HG03460 (cell line): ENCODE data around the gene GAS7.
A peak's percentile ranks its signal among the peaks of the same experiment; 100 is the strongest.

ENCODE experiments used
- ATAC-seq: cut with Tn5 transposase; IDR thresholded peaks from one replicate; pipeline ENCODE4 v1.9.1; 2021; ENCODE audit not compliant: unreplicated experiment

The GAS7 gene

DNA sequence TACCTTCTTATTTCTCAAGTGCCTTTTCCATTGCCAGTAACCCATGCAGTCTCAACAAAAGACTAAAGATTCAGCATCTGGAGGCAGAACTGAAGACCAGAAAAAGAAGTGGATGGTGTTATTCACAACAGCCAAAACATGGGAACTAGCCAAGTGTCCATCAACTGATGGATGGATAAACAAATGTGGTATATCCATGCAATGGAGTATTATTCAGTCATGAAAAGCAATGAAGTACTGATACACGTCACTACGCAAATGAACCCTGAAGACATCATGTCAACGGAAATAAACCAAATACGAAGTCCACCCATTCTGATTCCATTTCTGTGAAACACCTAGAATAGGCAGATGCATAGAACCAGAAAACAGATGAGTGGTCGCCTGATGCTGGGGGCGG, 25.6 kb downstream of the GAS7 start:
- ATAC-seq: no peak

DNA sequence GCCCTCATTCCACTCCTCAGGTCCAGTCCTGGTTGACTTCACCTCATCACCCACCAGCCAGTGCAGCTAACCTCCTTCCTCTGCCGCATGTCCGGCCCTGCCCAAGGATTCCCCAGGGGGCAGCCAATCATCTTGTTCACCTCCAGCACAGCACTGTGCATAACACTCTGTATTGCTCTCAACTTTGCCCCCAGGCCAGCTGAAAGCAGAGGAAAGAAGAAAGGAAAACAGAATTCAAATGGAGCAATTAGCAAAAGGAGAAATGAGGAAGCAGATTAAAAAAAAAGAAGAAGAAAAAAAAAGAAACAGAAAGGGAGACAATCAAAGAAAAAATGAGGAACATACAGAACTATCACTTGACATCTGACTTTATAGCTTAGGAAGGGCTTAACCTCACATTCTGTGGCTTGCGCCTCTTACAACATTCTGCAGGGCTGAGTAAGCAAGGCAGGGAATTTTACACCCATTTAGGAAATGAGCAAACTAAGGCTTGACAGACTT, 26.1 kb downstream of the GAS7 start:
- peak; percentile 57 for ATAC-seq

DNA sequence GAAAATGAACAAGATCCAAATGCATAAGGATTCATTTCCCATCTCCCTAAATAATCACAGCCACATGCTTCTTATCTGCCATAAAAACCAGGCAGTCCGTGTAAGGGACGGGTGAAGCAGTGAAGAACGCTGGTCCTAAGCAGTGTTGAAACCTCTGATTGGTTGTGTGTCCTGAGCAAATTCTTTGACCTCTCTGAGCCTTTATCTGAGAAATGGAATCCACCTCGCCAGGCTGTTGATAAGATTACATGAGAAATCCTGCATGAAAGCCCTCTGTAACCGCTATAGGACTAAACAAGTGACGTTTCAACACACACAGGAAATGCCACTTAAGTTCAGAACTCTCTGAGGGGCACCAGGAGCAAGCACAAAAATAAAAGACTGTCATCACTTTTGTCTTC, 26.8 kb downstream of the GAS7 start:
- ATAC-seq: peak; percentile 36

DNA sequence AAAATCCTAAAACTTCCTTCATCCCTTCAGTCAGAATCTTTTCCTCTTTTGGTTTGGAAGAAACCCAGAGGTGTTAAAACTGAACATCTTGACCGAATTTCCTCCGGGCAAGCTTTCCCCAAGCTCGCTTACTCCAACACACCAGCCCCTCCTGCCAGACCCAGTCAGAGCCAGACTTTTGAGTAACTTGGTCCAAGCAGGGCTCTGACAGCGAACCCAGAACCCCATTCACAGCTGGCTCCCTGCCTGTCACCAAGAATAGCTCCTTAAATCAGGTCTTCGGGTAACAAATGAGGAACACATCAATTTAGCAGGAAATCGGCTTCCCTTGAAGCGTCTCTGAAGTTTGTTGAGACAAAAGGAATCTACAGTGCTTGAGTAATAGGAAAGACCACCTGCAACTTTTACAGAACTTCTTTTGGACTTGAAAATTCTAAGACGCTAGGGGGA, 27.3 kb downstream of the GAS7 start:
- ATAC-seq: no peak

DNA sequence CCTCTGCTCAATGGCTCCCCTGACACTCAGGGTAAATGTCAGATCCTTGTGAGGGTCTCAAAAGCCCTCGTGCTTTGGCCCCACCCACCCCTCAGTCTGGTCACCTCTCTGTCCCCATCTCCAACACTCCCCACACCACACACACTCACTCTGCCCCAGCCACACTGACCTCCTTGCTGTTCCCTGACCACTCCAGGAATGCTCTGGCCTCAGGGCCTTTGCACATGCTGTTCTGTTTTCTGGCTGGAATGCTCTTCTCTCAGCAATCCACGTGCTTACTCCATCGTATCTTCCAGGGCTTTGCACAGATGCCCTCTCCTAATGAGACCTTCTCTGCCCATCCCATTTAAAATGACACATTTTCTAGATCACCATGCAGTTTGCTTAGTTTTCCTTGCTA, 28.2 kb downstream of the GAS7 start:
- ATAC-seq: no peak

DNA sequence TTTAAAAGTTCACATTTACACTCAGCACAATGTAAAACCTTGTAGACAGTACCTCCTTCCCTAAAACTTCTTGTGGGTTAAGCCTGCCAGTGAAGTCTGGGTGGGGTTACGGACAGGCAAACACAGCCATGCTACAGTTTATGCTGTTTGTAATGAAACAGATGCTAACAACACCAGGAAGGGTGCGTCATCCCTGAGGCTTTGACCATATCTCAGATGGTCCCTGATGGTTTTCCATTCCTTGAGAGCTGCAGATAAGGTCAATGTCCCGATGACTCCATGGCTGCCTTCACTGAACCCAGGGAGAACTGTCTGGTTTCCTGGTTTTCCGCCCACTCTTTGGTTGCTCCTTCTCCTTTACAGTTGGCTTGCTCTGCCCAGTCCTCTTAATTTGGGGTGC, 29.1 kb downstream of the GAS7 start:
- no peak for ATAC-seq

DNA sequence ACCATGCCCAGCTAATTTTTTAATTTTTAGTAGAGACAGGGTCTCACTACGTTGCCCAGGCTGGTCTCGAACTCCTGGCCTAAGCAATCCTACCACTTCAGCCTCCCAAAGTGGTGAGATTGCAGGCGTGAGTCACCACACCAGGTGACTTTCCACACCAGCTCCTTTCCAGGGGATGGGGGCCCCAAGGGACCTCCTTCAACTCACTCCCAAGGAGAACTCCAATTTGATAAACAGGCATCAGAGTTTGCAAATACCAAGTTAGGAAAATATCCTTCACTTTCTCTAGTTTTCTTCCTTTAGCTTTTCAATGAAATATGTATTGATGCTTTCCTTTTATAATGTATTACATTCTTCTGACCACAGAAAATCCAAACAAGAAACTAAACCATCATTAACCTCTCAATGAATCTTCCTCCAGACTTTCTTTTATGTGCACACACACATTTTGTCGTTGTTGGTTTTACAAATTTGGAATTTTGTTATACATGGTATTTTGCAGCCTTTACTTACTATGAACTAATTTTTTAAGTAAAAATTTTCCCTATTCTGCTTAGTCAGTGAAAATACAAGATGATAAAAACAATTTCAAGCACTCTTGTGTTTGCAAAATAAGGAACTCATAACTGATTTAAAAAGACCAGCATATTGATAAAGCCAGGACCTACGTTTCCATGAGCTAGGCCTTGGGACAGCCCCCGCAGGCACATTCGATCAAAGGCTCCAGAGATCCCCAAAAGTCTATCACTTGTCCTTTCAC, 32.0 kb downstream of the GAS7 start:
- ATAC-seq: no peak

DNA sequence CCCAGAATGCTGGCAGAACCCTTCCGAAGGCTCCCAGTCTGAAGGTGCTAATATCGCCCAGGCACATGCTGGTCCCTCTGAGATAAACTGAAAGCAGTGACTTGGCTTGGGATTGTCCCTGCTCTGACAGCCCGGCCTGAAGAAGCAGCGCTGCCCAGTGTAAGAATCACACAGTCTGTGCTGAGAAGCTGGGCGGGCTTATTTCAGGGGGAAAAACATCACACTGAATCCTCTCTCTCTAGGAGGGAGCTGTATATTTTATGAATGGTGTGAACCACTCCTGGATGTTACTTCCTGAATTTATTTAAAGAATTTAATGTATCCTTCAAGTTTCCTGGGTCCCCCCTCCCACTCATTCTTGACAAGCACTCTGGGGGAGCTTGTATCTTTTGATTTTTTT, 36.3 kb downstream of the GAS7 start:
- ATAC-seq: peak; percentile 63

DNA sequence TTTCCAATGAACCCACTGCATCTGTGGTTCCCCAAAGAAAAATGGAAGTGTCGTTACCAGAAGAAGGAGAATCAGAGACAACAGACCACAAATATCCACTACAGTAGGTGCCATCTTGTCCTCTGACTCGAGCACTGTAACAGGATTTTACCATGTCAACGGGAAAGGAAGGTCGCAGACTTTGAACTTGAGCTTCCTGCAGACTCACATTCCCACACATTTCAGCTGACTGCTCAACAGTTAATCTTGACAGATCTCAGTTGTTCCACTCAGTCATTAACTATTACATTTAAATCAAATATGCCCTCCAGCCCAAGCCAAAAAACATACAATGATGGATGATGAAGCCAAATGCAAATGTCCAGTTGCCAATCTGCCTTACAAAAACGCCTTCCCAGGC, 37.0 kb downstream of the GAS7 start:
- no peak for ATAC-seq

DNA sequence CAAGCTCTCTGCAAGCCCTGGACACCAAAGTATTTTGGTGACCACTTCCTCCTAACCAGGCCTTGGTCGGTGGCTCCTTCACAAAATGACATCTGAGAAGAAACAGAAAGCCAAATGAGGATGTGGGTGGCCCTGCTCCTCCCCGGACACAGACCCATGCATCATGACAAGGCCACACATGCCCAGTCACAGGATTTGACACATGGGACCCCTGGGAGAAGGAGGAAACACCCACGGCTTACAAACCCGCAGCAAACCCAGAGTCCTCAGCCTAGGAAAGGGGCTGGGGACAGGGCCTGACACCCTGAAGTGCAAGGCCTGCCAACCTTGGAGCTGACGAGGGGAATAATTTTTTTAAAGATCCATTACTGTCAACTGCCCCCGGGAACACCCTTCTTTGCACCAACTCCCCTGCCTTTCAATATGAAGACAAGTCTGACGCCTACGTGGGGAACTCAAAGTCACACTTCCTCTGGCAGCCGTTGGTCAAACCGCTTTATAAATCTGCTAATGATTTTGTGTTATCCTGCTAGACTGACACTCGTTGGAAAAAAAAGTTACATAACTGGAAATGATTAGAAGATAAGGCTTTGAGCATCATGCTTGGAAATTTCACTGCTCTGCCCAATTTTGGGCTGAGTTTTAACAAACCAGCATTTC, 41.3 kb downstream of the GAS7 start:
- ATAC-seq: peak; percentile 77

DNA sequence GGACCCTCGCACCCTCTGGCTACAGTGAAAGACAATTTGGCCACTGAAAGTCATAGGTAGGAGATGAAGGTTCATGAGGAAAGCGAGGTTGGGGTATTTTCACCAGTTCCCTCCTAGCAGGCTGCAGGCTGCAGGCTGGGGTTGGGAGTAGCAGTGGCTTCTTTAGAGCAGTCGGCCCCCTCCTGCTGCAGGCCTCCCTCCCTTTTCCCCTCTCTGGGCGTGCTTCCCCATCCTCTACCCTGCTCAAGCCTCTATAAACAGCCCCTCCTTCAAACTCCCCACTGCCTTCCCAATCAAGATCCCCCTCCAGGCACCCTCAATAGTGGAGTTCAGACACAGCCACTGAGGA, 41.8 kb downstream of the GAS7 start:
- ATAC-seq: no peak

DNA sequence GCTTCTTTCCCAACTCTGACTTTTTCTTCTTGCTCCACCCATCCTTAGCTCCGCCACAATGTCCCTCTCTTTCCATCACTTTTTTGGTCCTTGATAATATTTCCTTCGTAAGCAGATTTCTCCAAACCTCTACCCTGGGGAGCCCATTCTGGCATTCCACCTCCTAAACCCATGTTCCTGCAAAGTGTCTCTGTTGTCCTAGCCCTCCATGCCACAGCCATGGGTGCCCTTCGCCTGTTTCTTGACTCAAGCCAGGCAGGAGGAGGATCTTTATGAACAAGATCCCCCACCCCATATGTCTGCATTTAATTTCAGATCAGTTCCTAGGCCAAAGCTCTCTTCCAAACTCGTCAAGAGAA, 42.4 kb downstream of the GAS7 start:
- ATAC-seq: no peak

DNA sequence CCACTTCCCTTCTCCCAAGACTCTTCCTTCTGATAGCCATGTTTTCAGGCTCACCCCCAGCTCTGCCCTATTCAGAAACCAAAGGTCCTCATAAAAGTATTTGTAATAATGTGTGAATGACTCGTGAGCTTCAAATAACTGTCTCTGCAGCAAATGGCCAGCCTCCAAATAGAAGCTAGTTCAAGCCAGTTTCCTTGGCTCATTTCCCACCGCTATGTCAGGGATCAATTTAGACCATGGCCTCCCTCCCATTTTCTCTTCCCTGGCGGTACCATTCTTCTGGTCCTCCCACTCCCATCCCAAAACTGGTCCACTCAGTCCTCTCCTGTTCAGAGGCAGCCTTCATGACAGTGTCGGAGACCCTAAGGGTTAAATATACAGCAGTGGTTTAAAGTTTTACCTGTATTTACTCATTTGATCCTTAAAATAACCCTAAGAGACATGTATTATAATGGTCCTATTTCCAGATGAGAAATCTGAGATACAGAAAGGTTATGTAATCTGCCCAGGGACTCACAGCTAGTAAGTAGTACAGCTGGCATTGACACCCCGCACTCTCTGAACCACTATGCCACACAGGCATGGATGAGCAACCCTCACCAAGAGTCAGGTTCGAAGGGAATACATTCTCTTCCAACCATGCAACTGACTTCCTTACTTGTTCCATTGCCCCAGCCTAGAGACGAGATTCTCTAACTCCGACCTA, 42.9 kb downstream of the GAS7 start:
- no peak for ATAC-seq

DNA sequence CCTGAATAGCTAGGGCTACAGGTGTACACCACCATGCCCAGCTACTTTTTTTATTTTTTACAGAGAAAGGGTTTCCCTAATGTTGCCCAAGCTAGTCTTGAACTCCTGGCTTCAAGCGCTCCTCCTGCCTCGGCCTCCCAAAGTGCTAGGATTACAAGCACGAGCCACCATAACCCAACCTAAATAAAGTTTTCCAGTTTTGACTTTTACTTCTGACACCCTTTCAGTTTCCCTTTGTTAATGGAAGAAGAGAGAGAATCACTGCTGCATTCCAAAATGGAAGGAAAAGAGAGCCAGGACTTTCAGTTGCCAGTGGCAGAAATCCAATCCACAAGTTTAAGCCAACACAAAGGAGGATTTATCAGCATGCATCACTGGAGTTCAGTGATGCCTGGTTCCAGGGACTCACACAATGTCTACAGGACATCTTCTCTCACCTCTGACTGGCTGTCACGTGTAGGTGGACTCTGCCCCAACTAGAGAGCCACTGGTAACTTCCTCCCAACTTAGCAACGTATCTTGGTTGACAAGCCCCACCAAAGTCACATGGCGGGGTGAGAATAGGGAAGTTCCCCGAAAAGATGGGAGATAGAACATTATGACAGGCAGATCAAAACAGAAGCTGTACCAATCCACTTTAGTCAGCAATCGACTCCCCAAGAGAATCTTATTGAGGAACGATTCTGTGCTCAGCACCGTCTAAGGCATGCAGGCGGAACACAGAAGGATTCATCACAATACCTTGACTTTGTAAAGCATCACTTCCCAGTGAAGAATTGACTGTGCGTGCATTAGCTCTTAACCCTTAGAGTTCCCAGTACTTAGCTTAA, 46.5 kb downstream of the GAS7 start:
- ATAC-seq: no peak

DNA sequence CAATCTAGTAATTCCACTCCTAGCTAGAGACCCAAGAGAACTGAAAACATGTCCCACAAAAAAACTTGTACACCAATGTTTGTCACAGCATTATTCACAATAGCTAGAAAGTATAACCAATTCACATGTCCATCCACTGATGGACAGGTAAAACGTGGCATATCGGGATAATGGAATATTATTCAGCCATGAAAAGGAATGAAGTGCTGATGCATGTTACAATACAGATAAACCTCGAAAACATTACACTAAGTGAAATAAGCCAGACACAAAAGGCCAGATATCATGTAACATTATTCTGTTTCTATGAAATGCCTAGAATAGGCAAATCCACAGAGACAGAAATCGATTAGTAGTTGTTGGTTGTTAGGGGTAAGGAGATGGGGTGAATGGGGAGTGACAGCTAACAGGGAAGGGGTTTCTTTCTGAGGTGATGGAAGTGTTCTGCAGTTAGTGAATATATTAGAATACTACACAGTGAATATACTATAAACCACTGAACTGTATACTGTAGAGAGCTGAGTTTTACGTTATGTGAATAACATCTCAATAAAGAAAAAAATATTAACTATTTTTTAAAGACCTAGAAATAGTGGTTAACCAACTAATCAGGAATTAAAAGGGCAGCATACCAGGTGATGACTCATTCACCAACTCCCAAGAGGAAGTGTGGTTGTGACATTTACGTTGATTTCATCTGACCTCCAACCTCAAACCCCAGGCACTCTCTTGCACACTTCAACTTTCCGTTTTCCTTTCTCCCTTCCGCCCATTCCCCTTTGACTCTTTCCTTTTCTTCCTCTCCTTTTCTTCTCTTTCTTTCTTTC, 48.6 kb downstream of the GAS7 start:
- ATAC-seq: no peak

DNA sequence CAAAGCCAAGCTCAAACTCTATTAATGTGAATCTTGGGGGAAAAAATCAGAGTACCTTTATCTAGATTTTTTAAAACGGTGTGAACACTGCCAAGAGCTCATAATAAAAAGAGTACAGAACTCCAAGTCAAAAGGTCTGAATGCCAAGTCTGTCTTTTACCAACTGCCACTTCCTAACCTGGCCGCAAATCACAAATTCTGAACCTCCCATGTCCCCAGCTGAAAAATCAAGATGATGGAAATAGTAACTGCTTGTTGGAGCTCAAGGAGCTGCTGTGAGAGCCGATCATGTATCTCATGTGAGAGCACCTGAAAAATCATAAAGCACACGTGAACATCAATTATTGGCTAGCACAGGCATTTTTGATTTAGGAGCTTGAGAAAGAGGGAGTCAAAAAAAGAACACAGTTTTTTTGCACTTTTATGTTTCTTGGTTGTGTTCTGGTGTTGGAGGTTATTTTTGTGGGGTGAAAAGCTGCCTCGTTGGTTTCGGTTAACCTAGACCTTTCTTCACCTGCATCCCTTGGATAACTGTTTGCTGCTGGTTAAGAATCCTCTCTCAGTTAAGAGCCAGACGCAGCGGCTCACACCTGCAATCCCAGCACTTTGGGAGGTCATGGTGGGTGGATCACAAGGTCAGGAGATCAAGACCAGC, 50.5 kb downstream of the GAS7 start:
- no peak for ATAC-seq

DNA sequence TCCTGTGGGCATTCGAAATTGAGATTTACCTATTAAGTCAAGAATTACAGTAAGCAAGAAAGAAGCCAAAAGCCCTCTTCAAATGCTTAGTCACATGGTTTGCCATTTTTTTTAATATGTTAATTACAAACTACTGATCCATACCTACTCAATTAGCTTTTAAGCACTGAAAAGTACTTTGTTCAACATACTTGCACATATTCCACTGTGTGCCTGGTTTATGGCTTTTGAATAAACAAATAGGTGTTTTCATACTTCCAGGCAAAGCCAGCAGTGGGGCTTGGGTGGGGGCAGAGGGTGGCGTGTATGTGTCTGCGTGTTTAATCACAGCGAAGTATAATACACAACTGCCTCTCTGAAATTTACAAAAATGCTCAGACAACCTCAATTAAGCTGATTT, 51.4 kb downstream of the GAS7 start:
- ATAC-seq: no peak

DNA sequence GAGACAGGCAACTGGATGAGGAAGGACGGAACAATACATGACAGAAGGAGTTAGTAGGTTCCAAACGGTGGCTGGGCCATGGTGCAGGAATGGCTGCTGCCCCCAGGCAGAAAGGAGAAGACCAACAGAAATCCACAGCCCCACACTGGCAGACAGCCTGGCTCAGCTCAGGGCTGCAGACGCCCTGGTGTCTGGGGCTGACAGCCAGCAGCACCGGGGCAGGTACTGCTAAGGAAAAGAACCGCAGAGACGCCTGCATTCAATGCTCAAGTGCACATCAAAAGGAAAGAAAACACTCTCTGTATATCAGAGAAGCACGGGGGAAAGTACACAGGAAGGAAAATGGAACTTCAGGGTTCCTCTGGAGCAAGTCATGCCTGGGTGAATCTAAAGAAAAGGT, 53.4 kb downstream of the GAS7 start:
- ATAC-seq: no peak

DNA sequence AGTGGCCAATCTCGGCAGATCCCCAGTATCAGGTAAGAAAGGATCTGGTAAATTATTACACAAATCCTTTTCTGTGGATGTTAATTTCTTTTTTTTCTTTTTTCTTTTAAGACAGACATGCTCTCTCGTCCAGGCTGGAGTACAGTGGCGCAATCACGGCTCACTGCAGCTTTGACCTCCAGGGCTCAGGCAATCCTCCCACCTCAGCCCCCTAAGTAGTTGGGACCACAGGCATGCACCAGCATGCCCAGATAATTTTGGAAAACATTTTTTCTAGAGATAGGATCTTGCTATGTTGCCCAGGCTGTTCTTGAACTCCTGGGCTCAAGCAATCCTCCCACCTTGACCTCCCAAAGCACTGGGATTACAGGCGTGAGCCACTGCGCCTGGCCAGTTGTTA, 54.0 kb downstream of the GAS7 start:
- ATAC-seq: no peak

DNA sequence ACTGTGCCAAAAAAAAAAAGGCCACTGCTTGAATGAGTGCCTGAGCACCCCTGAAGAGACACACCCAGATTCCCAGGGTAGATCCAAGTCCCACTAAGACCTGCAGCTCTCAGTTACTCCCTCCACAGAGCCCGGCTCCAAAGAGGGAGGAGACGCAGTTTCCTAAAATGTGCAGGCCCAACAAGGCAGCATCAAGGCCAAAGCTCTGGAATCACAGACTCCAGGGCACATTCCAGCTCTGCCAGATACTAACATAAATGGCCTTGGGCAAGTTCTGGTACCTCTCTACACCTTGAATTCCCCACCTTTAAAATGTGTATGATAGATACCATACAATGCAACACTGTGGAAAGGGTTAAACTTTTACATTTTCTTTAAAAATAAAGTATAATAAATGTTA, 57.0 kb downstream of the GAS7 start:
- ATAC-seq: no peak
